Osteoblast (primary cell): ENCODE measurements around the gene FRMD3. TPM values are rescaled to one million over a fixed set of nuclear protein-coding genes. Genes with fewer than 3 reads are reported as not detected.
"Not testable (repeated sequence)": the region's sequence is repeated elsewhere in the genome, so short reads cannot be mapped to it uniquely, and the experiment has no call there.

ENCODE experiments used
- DNase-seq: peaks from one replicate; pipeline ENCODE4 v3.0.0; 2011; ENCODE audit warnings: low spot score, mixed read lengths; ENCODE audit not compliant: insufficient read length; ENCODE audit errors: missing footprints
- H2AFZ ChIP-seq: 2 replicates; pipeline ENCODE4 v1.6.0; 2011; ENCODE audit warnings: mild to moderate bottlenecking, low read length
- H3K27ac ChIP-seq: 2 replicates; pipeline ENCODE4 v1.5.1; 2011; ENCODE audit warnings: mild to moderate bottlenecking, low read depth, low read length, moderate library complexity
- H3K27me3 ChIP-seq: 2 replicates; pipeline ENCODE4 v1.6.0; 2012; ENCODE audit warnings: mild to moderate bottlenecking, control low read depth, inconsistent platforms, low read length, moderate library complexity; ENCODE audit not compliant: insufficient read depth
- H3K36me3 ChIP-seq: 2 replicates; pipeline ENCODE4 v1.5.1; 2011; ENCODE audit warnings: mild to moderate bottlenecking, low read length, control low read depth, moderate library complexity; ENCODE audit not compliant: insufficient read depth
- H3K4me1 ChIP-seq: 2 replicates; pipeline ENCODE4 v1.5.1; 2011; ENCODE audit warnings: mild to moderate bottlenecking, low read length, control low read depth, moderate library complexity; ENCODE audit not compliant: insufficient read depth
- H3K4me2 ChIP-seq: 2 replicates; pipeline ENCODE4 v1.6.0; 2011; ENCODE audit warnings: mild to moderate bottlenecking, low read length; ENCODE audit not compliant: insufficient read depth
- H3K4me3 ChIP-seq: fragments of 200-600 bp; sonication (generic); 3 replicates; pipeline ENCODE4 v1.5.1; 2012; ENCODE audit warnings: mild to moderate bottlenecking, low read length, inconsistent platforms; ENCODE audit not compliant: insufficient read depth
- H3K79me2 ChIP-seq: 2 replicates; pipeline ENCODE4 v1.6.0; 2012; ENCODE audit warnings: mild to moderate bottlenecking, low read length, control low read depth, inconsistent platforms; ENCODE audit not compliant: insufficient read depth
- H3K9me3 ChIP-seq: 2 replicates; pipeline ENCODE4 v1.5.1; 2011; ENCODE audit warnings: low read depth, low read length, control low read depth
- H4K20me1 ChIP-seq: 2 replicates; pipeline ENCODE4 v1.6.0; 2012; ENCODE audit warnings: mild to moderate bottlenecking, low read length, control low read depth; ENCODE audit not compliant: insufficient read depth
- CTCF ChIP-seq: IDR thresholded peaks from 2 replicates; pipeline ENCODE4 v1.5.1; 2011; ENCODE audit warnings: mild to moderate bottlenecking, low read depth, low read length, moderate library complexity; ENCODE audit errors: extremely low read depth
- total RNA-seq: library from RNA; depleted of rRNA; stranded (reverse); fragments of >200 nt; gene quantifications from 2 replicates; pipeline ENCODE4 v1.2.3, GENCODE V29; 2012

Gene FRMD3
- total RNA-seq, 1 donor = 0.36 TPM

- no peaks in the 10 kb centered on the region for H3K79me2 ChIP-seq
- no peaks in the 10 kb centered on the region for H3K36me3 ChIP-seq
- no peaks in the 10 kb centered on the region for H4K20me1 ChIP-seq
- no peak overlapping the region for H2AFZ ChIP-seq
- H3K4me3 ChIP-seq = no peak overlapping the region
- no peaks in the 10 kb centered on the region for H3K27me3 ChIP-seq
- DNase-seq = no peak
- H3K4me1 ChIP-seq = no peaks in the 10 kb centered on the region
- H3K27ac ChIP-seq = no peak overlapping the region
- no peaks in the 10 kb centered on the region for H3K9me3 ChIP-seq
- H3K4me2 ChIP-seq = no peak overlapping the region
- TF ChIP-seq CTCF = no peak
Measured at GRCh38 chr9:83372957-83373356, 165.2 kb downstream of the FRMD3 start.

DNA sequence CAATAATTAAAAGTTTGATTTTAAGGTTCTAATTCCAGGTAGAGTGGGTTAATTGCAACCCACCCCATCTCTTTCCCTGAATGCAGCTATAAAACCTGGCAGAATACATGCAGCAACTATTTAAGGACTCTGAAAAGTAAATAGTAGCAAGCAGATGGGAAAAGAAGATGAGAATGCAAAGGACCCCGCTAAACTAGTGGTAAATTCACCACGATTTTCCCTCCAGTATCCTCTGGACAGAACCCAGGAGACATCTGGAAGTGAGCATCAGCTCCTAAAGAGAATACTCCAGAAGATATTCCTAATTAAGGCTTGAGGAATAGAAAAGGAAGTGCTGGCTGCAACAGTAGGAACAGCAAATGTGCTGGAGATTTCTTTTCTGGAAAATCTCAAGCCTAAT lies 170.9 kb downstream of the FRMD3 start:
- Histone ChIP-seq H3K4me2 (no peak overlapping the region), H3K27ac (no peak overlapping the region), H3K79me2 (no peaks in the 10 kb centered on the region), H3K4me1 (no peaks in the 10 kb centered on the region), H2AFZ (no peak overlapping the region), H4K20me1 (no peaks in the 10 kb centered on the region), H3K36me3 (no peaks in the 10 kb centered on the region), H3K27me3 (no peaks in the 10 kb centered on the region), H3K9me3 (no peaks in the 10 kb centered on the region), H3K4me3 (no peak overlapping the region)
- no peak for DNase-seq
- no peak for TF ChIP-seq CTCF

DNA sequence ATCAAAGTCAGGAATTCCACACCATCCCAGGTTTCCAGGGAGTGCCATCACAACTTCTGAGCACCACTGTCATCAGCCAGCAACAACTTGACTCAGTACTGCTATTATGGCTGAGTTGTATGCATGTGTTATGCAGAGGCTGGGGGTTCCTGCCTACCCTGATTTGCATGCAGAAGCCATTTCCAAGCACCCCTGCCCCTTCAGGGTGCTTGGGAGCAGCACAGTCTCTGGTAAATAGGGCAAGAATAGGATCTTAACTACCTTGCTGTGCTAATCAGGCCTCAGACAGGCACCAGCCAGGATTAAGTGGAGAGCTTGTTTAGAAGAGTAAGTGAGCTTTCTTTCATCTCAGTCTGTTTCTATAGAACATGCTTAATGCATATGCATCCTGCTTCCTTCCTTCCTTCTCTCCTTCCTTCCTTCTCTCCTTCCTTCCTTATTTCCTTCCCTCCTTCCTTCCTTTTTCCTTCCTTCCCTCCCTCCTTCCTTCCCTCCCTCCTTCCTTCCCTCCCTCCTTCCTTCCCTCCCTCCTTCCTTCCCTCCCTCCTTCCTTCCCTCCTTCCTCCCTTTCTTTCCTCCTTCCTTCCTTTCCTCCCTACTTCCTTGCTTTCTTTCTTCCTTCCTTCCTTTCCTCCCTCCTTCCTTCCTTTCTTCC lies 175.7 kb downstream of the FRMD3 start:
- no peaks in the 10 kb centered on the region for H3K9me3 ChIP-seq
- no peaks in the 10 kb centered on the region for H3K79me2 ChIP-seq
- no peaks in the 10 kb centered on the region for H4K20me1 ChIP-seq
- TF ChIP-seq CTCF = no peak
- no peaks in the 10 kb centered on the region for H3K36me3 ChIP-seq
- no peak overlapping the region for H3K27ac ChIP-seq
- DNase-seq = no peak
- H3K4me3 ChIP-seq = no peak overlapping the region
- no peak overlapping the region for H3K4me2 ChIP-seq
- H3K4me1 ChIP-seq = no peaks in the 10 kb centered on the region
- H3K27me3 ChIP-seq = no peaks in the 10 kb centered on the region
- H2AFZ ChIP-seq = no peak overlapping the region

DNA sequence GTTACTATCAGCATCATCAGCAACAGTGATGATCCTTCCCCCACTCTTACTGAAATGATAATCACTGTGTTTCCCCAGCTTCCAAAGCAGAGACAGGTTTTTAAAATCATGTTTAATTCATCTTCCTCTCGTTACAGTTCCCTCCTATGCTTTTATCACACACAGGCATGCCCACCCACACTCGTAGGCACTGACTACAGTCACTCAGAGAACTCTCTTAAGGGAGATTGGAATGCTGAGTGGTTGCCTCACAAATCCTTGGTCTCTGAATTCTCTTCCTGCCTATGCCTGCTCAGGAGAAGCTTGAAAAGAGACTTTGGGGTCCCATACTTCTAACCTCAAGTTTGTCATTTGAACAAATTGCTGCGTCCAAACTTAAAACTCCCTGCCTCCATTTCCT lies 179.2 kb downstream of the FRMD3 start:
- no peaks in the 10 kb centered on the region for H4K20me1 ChIP-seq
- DNase-seq = peak; percentile 51
- no peaks in the 10 kb centered on the region for H3K36me3 ChIP-seq
- no peaks in the 10 kb centered on the region for H3K9me3 ChIP-seq
- no peak overlapping the region for H3K4me2 ChIP-seq
- TF ChIP-seq CTCF = no peak
- no peak overlapping the region for H3K27ac ChIP-seq
- no peak overlapping the region for H2AFZ ChIP-seq
- H3K79me2 ChIP-seq = no peaks in the 10 kb centered on the region
- H3K4me3 ChIP-seq = no peak overlapping the region
- no peaks in the 10 kb centered on the region for H3K27me3 ChIP-seq
- H3K4me1 ChIP-seq = no peaks in the 10 kb centered on the region

DNA sequence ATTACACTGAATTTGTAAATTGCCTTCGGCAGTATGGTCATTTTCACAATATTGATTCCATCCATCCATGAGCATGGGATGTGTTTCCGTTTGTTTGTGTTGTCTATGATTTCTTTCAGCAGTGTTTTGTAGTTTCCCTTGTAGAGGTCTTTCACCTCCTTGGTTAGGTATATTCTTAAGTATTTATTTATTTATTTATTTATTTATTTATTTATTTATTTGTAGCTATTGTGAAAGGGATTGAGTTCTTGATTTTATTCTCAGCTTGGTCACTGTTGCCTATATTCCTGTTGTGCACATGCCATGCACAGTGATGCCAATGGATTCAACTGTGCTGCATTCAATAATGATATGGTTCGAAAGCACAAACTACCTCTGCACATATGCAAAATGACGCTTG lies 179.7 kb downstream of the FRMD3 start:
- H3K4me2 ChIP-seq, H2AFZ ChIP-seq, H3K27ac ChIP-seq, H3K27me3 ChIP-seq, DNase-seq, H4K20me1 ChIP-seq, H3K36me3 ChIP-seq, H3K4me1 ChIP-seq, H3K4me3 ChIP-seq, H3K79me2 ChIP-seq, H3K9me3 ChIP-seq: not testable (repeated sequence)
